ENCODE measurements around the gene RPL11.

DNA sequence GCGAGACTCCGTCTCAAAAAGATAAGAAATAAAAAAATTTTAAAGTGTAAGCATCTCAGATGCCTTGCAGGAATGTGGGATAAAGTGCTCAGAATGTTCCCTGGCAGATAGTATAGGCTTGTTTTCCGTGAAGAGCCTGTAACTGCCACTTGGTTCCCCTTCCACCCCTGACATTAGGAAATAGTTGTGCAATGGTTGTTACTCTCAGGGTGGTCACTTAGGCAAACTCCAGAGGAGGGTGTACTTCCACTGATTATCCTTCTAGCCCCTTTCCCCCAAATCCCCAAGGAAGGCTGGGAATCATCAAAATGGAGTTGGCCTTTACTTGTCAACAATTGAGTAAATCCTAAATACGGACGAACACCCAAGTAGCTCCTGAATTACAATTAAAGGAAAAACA is 10.4 kb downstream of the RPL11 start:
- TF ChIP-seq, protein P1, sequence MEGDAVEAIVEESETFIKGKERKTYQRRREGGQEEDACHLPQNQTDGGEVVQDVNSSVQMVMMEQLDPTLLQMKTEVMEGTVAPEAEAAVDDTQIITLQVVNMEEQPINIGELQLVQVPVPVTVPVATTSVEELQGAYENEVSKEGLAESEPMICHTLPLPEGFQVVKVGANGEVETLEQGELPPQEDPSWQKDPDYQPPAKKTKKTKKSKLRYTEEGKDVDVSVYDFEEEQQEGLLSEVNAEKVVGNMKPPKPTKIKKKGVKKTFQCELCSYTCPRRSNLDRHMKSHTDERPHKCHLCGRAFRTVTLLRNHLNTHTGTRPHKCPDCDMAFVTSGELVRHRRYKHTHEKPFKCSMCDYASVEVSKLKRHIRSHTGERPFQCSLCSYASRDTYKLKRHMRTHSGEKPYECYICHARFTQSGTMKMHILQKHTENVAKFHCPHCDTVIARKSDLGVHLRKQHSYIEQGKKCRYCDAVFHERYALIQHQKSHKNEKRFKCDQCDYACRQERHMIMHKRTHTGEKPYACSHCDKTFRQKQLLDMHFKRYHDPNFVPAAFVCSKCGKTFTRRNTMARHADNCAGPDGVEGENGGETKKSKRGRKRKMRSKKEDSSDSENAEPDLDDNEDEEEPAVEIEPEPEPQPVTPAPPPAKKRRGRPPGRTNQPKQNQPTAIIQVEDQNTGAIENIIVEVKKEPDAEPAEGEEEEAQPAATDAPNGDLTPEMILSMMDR (IDR thresholded peaks at IDR 0.05) = no peak
- TF ChIP-seq POLR2AphosphoS5 (IDR thresholded peaks at IDR 0.05; ENCODE audit: insufficient read depth in 1 of 2, low read depth in 1 of 2) (no peak), POLR2A (IDR thresholded peaks at IDR 0.05) (no peak)
